HEK293T (cell line): ENCODE measurements around the gene RAD51B.

ENCODE experiments used
- CTCF ChIA-PET: fragments of 350-600 bp; formaldehyde crosslinking; extraction: SDS; loops from one replicate; lab custom pipeline; 2021; ENCODE audit warnings: antibody characterized with exemption, inconsistent platforms; lab: Yijun Ruan, JAX
- POLR2A ChIA-PET: fragments of 350-600 bp; formaldehyde crosslinking; extraction: SDS; loops from one replicate; lab custom pipeline; 2020; ENCODE audit warnings: antibody characterized with exemption, inconsistent platforms; lab: Yijun Ruan, JAX
- DNase-seq: peaks from one replicate; pipeline ENCODE4 v3.0.0; 2012; ENCODE audit warnings: mixed read lengths; ENCODE audit errors: extremely low spot score
- ARNT ChIP-seq: fragments of 450-650 bp; IDR thresholded peaks from 2 replicates; pipeline ENCODE4 v1.6.1; 2017; ENCODE audit warnings: mild to moderate bottlenecking
- BHLHE40 ChIP-seq: fragments of 450-650 bp; IDR thresholded peaks from 2 replicates; pipeline ENCODE4 v1.6.1; 2016; ENCODE audit warnings: mild to moderate bottlenecking, moderate library complexity, borderline replicate concordance
- CTBP1 ChIP-seq: fragments of 450-650 bp; IDR thresholded peaks from 2 replicates; pipeline ENCODE4 v1.6.1; 2016; ENCODE audit warnings: borderline replicate concordance
- ELF4 ChIP-seq: fragments of 450-650 bp; IDR thresholded peaks from 2 replicates; pipeline ENCODE4 v1.6.1; 2017; ENCODE audit warnings: antibody characterized with exemption
- FOXA1 ChIP-seq: fragments of 450-650 bp; IDR thresholded peaks from 2 replicates; pipeline ENCODE4 v1.6.1; 2016; ENCODE audit warnings: mild to moderate bottlenecking
- FOXK2 ChIP-seq: fragments of 450-650 bp; IDR thresholded peaks from 2 replicates; pipeline ENCODE4 v1.6.1; 2016; ENCODE audit warnings: mild to moderate bottlenecking
- FOXM1 ChIP-seq: fragments of 450-650 bp; IDR thresholded peaks from 2 replicates; pipeline ENCODE4 v1.6.1; 2017; ENCODE audit warnings: mild to moderate bottlenecking, borderline replicate concordance
- HDGF ChIP-seq: fragments of 450-650 bp; IDR thresholded peaks from 2 replicates; pipeline ENCODE4 v1.6.1; 2017; ENCODE audit warnings: antibody characterized with exemption, borderline replicate concordance
- L3MBTL2 ChIP-seq: fragments of 450-650 bp; conservative IDR thresholded peaks from 2 replicates; pipeline ENCODE4 v1.6.1; 2016; ENCODE audit warnings: mild to moderate bottlenecking
- LEF1 ChIP-seq: fragments of 450-650 bp; IDR thresholded peaks from 2 replicates; pipeline ENCODE4 v1.6.1; 2017; ENCODE audit warnings: mild to moderate bottlenecking, borderline replicate concordance
- NFRKB ChIP-seq: fragments of 450-650 bp; IDR thresholded peaks from 2 replicates; pipeline ENCODE4 v1.6.1; 2016; ENCODE audit warnings: mild to moderate bottlenecking, moderate library complexity
- PKNOX1 ChIP-seq: fragments of 450-650 bp; IDR thresholded peaks from 2 replicates; pipeline ENCODE4 v1.6.1; 2016
- SP1 ChIP-seq: fragments of 450-650 bp; IDR thresholded peaks from 2 replicates; pipeline ENCODE4 v1.6.1; 2017
- SUZ12 ChIP-seq: fragments of 450-650 bp; IDR thresholded peaks from 2 replicates; pipeline ENCODE4 v1.6.1; 2016; ENCODE audit warnings: mild to moderate bottlenecking
- TARDBP ChIP-seq: fragments of 450-650 bp; IDR thresholded peaks from 2 replicates; pipeline ENCODE4 v1.6.1; 2016
- ZNF384 ChIP-seq: fragments of 450-650 bp; IDR thresholded peaks from 2 replicates; pipeline ENCODE4 v1.6.1; 2016

Gene RAD51B

GRCh38 chr14:68412505-68413465 is 593.2 kb downstream of the RAD51B start:
- CTCF ChIA-PET = no interaction called here
- no peak for DNase-seq
- POLR2A ChIA-PET = no interaction called here
- TF ChIP-seq L3MBTL2 (no peak), FOXM1 (no peak), ZNF384 (no peak), ELF4 (no peak), LEF1 (no peak), FOXK2 (no peak), SP1 (no peak)

- DNase-seq = no peak
- no peak for TF ChIP-seq FOXM1
- TF ChIP-seq ARNT = no peak
- no peak for TF ChIP-seq NFRKB
- no peak for TF ChIP-seq PKNOX1
- TF ChIP-seq CTBP1 = no peak
- TF ChIP-seq HDGF = no peak
- no peak for TF ChIP-seq SP1
- no peak for TF ChIP-seq TARDBP
- TF ChIP-seq LEF1 = no peak
- ChIA-PET POLR2A (no interaction called here), CTCF (interaction anchor here (0.9 kb wide), 1 partner anchor 121 kb away, joined by 3 read pairs; no protein-coding TSS in a partner anchor)
Observed at GRCh38 chr14:68413509-68413908, 593.9 kb downstream of the RAD51B start.

GRCh38 chr14:68414121-68414520 is 594.5 kb downstream of the RAD51B start:
- DNase-seq = no peak
- CTCF ChIA-PET = interaction anchor here (0.6 to 0.9 kb wide), 2 partner anchors 122 to 470 kb away, joined by 3 read pairs; no protein-coding TSS in a partner anchor
- POLR2A ChIA-PET = no interaction called here
- TF ChIP-seq FOXM1 (no peak), SUZ12 (no peak), ELF4 (no peak)

- ChIA-PET POLR2A (no interaction called here), CTCF (no interaction called here)
- TF ChIP-seq ELF4 = no peak
- TF ChIP-seq TARDBP = no peak
- no peak for TF ChIP-seq SUZ12
- TF ChIP-seq ZNF384 = no peak
- TF ChIP-seq NFRKB = no peak
- TF ChIP-seq SP1 = no peak
- TF ChIP-seq HDGF = no peak
- TF ChIP-seq PKNOX1 = no peak
- DNase-seq = no peak
Observed at GRCh38 chr14:68416171-68416570, 596.6 kb downstream of the RAD51B start.

- DNase-seq = no peak
- CTCF ChIA-PET = no interaction called here
- no peak for TF ChIP-seq FOXA1
- no peak for TF ChIP-seq HDGF
- TF ChIP-seq LEF1 = no peak
- TF ChIP-seq SP1 = no peak
- TF ChIP-seq NFRKB = no peak
- no peak for TF ChIP-seq CTBP1
- no peak for TF ChIP-seq ZNF384
- TF ChIP-seq FOXK2 = no peak
- TF ChIP-seq PKNOX1 = no peak
- TF ChIP-seq ELF4 = no peak
- no peak for TF ChIP-seq BHLHE40
- TF ChIP-seq FOXM1 = no peak
- no peak for TF ChIP-seq L3MBTL2
- POLR2A ChIA-PET = no interaction called here
Observed at GRCh38 chr14:68417009-68417650, 597.6 kb downstream of the RAD51B start.

GRCh38 chr14:68418174-68419118 is 598.9 kb downstream of the RAD51B start:
- TF ChIP-seq FOXM1 (no peak), L3MBTL2 (no peak), SP1 (no peak), TARDBP (no peak), NFRKB (no peak)
- DNase-seq = no peak
- ChIA-PET POLR2A (no interaction called here), CTCF (no interaction called here)
